Stimulated activated CD8-positive, alpha-beta memory T cell treated with anti-CD3 and anti-CD28 coated beads, Interleukin-15, amount 100 ng/mL, for 4 hours (primary cell): ENCODE measurements around the gene TBC1D13.
"Not testable (repeated sequence)": the region's sequence is repeated elsewhere in the genome, so short reads cannot be mapped to it uniquely, and the experiment has no call there.

ENCODE experiments used
- DNase-seq, 2 donors: peaks; one replicate each; pipeline ENCODE4 v3.0.0-alpha.2; 2020; ENCODE audit warnings: low read depth in 2 of 2

The TBC1D13 gene

DNA sequence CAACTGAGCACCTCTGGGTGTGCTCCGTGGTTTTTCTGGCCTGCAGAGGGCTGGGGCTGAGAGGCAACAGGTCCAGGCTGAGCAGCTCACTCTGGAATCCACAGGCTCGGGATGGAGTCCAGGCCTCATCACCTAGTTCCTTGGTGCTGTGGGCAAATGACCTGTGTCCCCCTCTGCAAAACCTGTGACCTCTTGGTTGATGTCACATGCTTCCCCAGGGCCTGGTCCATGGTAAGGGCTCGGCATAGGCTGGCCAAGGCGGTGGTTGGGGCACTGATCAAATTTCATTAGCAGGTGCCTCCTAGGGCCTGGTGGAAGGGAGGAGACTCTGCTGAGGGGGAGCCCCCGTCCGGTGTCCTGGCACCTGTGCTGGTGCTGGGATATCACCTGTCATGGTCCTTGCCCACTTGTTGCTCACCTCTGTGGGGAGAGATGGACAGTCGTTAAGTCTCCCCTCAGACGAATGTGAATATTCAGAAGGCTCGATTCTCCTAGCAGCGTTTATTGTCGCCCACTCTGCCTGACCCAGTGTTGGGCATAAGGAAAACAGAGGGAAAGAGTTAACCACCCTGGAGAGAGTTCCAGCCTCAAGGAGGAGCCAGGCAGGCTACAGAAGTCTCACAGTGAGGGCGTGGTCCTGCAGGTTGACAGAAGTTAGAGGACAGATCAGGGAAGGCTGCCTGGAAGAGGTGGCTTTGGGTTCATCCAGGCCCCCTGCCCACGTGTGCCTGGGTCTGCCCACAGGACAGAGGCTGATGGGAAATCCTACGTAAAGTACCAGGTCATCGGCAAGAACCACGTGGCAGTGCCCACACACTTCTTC is 34.7 kb downstream of the TBC1D13 start:
- no peak for DNase-seq

DNA sequence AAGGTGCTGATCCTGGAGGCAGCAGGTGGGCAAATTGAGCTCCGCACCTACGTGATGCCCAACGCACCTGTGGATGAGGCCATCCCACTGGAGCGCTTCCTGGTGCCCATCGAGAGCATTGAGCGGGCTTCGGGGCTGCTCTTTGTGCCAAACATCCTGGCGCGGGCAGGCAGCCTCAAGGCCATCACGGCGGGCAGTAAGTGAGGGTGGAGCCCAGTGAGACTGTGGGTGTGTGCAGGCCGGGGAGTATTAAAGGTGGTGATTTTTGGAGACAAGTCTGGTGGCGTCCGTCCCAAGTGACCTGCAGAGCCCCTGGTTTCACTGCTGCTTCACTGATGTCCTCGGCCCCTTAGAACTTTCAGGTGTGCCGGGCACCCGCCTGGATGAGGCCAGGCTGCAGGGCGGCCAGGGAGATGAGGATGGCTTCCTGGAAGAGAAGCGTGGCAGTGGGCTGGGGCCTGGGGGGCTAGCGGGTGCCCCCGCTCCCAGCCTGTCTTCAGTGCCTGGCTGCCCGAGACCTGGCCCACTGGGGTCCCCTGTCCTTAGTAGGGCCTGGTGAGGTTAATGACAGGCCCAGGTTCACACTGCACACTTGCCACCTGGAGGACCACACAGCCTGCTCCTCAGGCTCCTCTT is 35.5 kb downstream of the TBC1D13 start:
- DNase-seq: no peak

DNA sequence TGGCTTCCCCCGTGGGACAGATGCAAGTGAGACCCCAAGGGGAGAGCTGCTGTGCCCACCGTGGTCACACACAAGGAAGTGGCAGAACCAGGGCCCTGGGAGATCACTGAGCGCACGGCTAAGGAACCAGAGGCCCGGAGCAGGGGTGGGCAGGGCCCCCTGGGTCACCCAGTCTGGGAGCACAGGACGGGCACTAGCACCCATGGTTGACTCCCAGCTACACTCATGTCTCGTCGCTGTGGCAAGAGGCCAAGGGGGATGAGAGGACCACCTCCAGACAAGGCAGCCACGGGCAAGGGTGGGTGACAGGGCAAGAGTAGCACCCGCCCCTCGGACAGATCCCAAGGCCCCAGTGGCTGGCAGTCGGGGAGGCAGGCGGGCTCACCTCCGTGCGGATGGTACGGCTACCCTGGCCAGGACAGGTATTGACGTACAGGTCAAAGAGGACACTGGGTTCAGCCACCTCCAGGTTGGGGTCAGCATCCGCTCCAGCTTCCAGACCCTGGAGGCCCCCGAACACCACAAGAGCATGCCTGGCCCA is 36.4 kb downstream of the TBC1D13 start:
- no peak for DNase-seq

DNA sequence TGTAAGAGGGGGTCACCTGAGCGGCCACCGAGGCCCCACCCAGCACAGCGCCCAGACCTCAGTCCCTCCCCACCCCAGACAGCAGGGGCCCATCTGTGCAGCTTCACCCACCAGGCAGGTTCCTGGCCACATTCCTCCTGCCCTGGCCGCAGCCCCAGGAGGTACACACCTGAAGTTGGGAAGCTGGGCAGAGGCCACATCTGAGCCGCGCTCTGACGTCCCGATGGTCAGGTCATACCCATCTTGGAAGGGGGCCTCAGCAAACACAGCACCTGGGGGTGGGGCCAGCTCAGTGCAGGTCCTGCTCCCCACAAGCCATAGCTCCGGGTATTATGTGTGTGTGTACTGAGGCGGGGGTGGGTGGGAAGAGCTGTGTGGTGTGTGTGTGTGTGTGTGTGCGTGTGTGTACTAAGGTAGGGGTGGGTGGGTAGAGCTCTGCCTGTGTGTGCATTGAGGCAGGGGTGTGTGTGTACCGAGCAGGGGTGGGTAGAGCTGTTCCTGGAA is 36.9 kb downstream of the TBC1D13 start:
- DNase-seq: no peak

DNA sequence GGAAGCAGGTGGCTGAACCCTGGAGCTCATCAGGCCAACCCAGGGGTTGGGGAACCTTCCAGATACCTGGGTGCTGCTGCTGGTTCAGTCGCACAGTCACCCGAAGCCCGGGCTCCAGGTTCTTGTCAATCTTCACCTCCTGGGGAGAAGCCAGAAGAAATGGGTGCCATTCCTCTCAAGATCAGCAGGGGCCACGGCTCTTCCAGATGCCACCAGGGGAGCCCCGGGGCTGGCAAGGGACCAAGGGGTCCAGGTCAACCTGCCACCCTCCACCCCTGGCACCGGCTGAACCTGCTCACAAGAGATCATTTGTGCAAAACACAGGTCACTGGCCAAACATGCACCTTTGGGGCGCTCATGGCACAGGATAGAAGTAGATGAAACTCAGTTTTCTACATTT is 37.9 kb downstream of the TBC1D13 start:
- DNase-seq: no peak

DNA sequence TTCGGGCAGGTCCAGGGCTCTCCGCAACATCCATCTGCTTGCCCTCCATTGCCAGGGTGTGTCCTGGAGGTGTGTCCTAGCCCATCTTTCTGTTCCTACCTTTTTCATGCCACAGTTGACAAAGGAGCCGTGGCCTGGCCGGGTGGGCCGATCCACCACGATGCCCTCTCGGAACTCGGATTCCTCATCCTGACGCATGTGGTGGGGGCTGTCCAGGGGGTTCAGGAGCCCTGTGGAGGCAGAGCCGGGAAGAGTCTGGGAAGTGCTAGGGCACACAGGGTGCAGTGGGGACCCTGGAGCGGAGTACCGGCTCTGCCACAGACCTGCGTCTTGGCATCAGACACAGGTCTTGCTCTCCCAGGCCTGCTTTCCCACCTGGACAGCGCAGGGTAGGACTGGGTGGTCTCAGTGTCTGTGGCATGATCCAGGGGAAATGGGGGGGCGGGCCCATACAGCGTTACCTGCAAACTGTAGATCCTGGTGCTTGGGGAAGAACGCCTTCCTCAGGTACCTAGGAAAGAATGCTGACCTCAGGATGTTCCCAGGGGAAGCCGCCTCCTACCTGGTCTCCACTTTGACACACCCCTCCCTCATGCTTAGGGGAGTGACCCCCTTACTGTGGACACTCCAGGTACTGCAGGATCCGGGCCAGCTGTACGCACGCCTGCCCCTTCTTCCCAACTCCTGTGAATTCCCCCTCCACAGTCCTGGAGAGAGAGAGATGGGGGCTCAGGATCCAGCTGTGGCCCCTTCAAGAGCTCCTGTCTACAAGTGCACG is 39.1 kb downstream of the TBC1D13 start:
- no peak for DNase-seq

DNA sequence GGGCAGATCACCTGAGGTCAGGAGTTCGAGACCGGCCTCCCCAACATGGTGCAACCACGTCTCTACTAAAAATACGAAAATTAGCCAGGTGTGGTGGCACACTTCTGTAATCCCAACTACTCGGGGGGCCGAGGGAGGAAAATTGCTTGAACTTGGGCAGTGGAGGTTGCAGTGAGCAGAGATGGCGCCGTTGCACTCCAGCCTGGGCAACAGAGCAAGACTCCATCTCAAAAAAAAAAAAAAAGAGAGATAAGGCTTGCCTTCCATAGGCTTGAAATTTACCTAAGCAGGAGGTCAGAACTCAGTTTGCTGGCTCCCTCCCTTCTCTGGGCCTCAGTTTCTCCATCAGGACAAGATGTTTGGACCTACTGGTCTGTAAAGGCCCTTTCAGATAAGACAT is 41.2 kb downstream of the TBC1D13 start:
- DNase-seq: no peak

DNA sequence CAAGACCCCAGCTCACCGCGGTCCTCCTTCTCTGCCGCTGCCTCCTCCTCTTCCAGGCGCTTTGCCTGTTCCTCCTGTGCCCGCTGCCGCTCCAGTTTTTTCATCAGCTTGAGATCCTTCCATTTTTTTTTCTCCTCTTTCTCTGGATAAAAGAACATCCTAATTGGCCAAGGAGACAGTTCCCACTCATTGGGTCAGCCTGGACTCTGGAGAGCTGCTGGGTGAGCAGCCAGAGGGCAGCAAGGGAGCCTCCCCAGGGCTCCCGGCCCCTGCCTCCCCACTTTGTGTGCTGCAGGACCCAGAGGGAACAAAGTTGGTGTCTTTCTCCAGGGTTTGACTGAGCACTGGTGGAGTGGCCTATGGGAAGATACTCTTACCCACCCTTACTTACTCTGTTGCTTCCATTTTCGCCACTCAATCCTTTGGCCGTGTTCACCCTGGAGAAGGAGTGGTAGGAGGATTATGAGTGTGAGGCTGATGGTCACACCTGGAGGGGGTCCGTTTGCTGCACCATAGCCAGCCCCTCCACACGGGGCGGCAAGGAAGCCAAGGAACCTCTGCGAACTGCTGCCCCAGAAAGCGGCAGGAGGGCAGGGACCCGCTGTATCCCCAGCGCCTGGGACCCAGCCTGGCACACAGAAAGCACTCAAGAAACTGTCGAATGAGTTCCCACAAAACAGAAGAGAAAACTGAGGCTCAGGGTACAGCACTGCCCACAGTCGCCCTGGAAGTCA is 41.8 kb downstream of the TBC1D13 start:
- DNase-seq: no peak

DNA sequence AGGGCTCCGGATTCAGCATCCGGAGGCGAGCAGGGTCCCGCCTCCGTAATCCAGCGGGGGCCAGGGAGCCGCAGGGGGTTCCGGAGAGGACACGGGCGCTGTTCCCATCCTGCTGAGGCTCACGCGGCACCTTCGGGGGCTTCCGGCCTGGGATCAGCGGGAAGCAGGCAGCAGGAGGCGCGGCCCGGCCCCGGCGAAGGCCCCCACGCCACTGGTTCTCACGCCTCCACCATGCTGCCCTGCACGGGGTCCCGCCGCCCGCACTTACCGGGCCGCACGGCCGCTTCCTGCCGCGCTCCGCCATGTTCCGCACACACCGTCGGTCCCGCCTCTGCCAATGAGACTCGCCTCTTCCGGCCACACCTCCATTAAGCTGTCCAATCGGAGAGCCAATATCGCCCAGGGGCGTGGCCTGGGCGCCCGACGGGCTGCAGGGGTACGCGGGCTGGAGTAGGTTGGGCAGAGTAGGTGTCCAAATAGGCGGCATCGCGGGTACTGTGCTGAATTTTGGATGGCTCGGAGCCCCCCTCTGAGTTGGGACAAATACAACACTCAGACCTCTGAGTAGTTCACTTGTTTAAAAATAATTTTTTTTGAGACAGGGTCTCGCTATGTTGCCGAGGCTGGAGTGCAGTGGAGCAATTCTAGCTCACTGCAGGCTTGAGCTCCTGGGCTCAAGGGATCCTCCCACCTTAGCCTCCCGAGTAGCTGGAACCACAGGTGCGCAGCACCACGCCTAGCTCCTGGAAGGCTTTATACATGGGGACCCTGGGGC is 42.6 kb downstream of the TBC1D13 start, which contains the start of gene SPOUT1:
TSS of gene SPOUT1 (minus strand) at position 318 of the 775 bp plus-strand sequence. CDS start at position 304, 14 bp downstream.
- DNase-seq: peak; percentile 83 to 86

DNA sequence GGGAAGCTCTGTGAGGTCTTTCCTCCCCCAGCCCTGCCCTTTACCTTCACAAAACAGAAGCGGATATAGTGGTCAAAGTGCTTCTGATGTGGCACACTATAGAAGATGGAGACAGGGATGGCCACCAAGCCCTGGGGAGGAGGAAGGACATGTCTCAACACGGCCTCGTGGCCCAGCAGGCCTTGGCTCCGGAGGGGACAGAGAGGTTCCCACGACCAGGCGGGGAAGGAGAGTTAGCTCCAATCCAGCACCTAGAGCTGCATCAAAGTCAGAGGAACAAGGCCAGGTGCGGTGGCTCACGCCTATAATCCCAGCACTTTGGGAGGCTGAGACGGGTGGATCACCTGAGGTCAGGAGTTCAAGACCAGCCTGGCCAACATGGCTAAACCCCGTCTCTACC is 46.6 kb downstream of the TBC1D13 start:
- DNase-seq: no peak

DNA sequence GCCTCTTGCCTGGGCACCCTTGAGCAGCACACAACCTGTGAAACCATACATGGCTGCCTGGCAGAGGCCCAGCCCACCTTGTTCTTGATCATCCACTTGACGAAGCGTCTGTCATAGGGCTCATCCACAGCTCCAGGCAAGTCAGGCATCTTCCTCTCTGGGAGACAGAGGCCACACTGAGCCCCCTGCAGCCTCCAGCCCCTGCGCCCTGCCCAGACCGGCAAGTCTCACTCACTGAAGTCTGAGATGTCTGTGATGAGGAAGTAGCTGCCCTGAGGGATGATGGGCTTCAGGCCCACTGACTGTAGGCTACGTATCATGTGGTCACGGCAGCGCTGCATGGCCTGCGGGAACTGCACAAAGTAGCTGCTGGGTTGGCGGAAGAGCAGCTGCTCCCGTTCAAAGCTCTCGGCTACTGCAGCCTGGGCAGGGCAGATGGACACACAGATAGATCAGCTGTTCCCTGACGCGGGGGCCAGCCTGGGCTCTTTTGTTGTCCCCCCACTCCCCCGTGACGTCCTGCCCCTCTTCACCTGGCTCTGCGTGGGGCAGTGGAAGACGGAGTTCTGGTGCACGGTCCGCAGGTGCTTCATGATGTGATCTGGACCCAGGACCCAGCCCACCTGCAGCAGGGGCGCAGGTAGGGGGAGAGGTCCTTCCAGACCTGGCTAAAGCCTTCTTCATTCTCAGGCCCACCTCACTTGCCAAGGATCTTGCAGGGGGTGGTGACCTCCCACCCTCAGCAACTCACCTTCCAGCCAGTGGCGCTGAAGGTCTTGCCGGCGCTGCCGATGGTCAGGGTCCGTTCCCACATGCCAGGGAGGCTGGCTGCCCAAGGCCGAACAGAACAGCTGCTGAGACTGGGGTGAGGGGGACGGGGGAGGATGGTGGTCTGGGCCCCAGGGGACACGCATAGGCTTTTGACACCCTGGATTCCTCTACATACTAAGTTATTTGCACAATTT is 48.5 kb downstream of the TBC1D13 start:
- DNase-seq: no peak

DNA sequence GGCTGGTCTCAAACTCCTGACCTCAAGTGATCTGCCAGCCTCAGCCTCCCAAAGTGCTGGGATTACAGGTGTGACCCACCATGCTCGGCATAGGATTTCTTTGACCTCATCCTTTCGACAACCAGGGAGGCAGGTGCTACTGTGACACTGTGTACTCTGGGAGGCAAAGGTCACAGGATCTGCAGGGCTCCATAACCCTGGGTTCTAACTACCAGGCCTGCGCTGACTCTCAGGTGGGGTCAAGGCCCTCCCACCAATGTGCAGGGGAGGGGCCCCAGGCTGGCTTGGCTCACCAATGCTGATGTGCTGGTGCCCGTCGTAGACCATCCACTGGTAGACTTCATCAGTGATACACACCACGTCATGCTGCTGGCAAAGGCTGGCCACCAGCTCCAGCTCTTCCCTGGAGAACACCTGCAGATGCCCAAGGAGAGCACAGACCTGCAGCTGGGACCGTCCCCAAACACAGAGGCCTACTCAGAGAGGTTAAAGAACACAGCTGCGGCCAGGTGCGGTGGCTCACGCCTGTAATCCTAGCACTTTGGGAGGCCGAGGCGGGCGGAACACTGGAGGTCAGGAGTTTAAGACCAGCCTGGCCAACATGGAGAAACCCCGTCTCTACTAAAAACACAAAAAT is 49.6 kb downstream of the TBC1D13 start:
- DNase-seq: no peak

DNA sequence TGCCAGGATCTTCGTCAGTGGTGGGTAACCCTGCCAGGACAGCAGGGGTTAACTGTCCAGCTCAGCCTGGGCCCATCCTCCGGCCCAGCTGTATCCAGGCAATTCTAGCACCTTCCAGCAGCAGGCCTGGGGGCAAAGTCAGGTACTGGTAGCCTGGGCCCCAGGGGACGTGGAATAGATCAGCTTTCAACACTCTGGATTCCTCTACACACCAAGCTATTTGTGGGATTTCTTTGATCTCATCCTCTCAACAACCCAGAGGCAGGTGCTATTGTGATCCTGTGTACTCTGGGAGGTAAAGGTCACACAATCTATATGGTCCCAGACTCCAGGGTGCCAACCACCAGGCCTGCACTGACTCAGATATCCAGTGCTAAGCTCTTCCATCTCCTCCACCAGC is 51.3 kb downstream of the TBC1D13 start:
- DNase-seq: no peak

DNA sequence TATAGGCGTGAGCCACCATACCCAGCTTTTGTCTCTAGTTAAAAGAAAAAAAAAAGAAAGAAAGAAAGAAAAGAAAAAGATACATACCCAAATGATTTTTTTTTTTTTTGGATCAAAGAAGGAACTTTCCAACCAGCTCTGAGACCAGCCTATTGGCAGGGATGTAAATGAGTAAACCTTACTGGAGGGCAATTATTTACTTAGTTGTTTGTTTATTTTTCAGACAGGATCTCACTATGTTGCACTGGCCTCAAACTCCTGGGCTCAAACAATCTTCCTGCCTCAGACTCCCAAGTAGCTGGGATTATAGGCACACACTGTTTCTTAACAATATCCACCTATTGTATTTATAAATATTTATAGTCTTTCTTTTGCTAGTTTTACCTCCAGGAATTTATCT is 53.5 kb downstream of the TBC1D13 start:
- no peak for DNase-seq

DNA sequence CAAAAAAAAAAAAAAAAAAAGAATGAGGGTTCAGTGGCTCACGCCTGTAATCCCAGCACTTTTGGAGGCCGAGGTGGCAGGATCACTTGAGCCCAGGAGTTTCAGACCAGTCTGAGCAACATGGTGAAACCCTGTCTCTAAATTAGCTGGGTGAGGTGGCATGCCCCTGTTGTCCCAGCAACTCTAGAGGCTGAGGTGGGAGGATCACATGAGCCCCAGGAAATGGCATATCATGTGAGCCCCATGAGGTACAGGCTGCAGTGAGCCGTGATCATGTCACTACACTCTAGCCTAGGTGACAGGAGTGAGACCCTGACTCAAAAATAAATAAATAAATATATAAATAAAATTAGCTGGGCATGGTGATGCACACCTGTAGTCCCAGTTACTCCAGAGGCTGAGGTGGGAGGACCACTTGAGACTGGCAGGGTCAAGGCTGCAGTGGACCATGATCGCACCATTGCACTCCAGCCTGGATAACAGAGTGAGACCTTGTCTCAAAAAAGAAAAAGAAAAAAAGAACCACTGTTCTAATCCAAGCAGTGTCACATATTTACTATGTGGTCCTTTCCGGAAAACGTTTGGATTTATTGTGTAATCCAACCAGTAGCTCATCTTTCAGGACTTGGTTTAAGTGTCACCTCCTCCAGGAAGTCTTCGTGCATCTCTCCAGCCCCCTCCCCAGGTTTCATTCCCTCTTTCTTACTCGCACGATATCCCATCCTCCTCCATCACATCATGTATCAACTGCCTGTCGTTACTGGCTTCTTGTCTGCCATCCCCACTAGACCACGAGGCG is 54.8 kb downstream of the TBC1D13 start:
- no peak for DNase-seq

DNA sequence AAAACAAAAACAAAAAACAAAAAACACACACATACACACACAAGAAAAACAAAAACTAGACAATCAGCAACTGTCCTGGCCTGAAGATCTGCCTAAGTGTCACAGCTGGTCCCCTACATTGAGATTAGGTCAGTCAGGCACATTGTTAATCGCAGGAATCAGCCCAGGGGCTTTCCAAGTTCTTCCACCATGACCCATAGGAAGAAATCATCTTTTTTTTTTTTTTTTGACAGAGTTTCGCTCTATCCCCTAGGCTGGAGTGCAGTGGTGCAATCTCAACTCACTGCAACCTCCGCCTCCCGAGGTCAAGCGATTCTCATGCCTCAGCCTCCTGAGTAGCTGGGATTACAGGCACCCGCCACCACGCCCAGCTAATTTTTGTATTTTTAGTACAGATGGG is 56.1 kb downstream of the TBC1D13 start:
- not testable (repeated sequence) for DNase-seq

DNA sequence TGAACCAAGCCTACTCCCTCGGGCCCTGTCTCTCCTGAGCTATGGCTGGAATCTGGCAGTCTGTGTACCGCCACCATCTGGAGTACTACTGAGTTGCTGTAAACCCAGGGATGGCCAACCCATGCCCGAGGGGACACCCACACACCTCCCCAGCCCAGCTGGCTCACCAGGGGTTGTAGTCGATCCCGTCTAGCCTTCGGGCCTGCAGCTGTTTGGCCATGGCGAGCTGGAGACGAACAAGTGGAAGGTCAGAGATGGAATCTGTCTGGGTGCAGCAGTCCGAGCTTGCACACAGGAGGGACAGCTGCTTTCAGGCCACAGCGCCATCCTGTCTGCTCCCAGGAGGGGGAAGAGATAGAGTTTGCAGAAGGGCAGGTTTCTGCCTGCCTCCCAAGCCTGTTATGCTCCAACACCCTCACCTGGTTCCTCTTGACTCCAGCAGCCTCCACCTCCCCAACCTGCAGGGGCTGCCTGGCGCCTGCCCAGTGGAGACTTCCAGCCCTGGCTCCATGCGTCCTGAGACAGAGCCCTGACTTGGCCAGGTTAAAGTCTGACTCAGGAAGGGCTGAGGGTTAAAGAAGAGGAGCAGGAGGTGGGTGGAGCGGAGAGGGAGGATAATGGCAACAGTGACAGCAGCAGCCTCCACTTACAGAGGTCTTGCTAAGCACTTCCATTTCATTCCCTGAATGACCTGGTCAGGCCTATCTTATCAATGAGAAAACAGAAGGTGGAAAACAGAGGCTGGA is 58.3 kb downstream of the TBC1D13 start:
- no peak for DNase-seq
